Measurements from ENCODE around the gene NRIP1.

GRCh38 chr21:14918527-14918926 lies 146.3 kb downstream of the NRIP1 start:
- TF ChIP-seq CTCF (IDR thresholded peaks at IDR 0.05; ENCODE audit: low read depth, low read length, poor library complexity, severe bottlenecking) (no peak), EZH2phosphoT487 (IDR thresholded peaks at IDR 0.05; ENCODE audit: borderline replicate concordance, low read length) (no peak)

Measured in DOHH2 (cell line).